Keratinocyte (primary cell): ENCODE data around the gene AK1. TPM values are rescaled to one million over a fixed set of nuclear protein-coding genes. Genes with fewer than 3 reads are reported as not detected.
A peak's percentile ranks its signal among the peaks of the same experiment; 100 is the strongest.

Experiments
- DNase-seq: peaks from one replicate; pipeline ENCODE4 v3.0.0-alpha.2; 2011; ENCODE audit warnings: low read depth, missing footprints, low spot score
- FAIRE-seq: peaks from 2 replicates; lab custom pipeline; 2011; peaks lifted over from hg19 to GRCh38; lab: Jason Lieb, UNC
- H2AFZ ChIP-seq: 2 replicates; pipeline ENCODE4 v1.6.0; 2012; ENCODE audit warnings: low read length, control low read depth, inconsistent platforms; ENCODE audit not compliant: control insufficient read depth
- H3K27ac ChIP-seq: 2 replicates; pipeline ENCODE4 v1.5.1; 2011; ENCODE audit warnings: low read length; ENCODE audit not compliant: control insufficient read depth, insufficient read depth
- H3K27me3 ChIP-seq: 3 replicates; pipeline ENCODE4 v1.6.0; 2011; ENCODE audit warnings: low read length; ENCODE audit not compliant: control insufficient read depth, insufficient read depth; ENCODE audit errors: extremely low read depth
- H3K36me3 ChIP-seq, 2 experiments: 2 replicates in 1 of 2; 3 replicates in 1 of 2; pipeline ENCODE4 v1.5.1; 2011; ENCODE audit warnings: low read length in 2 of 2, mild to moderate bottlenecking in 1 of 2; ENCODE audit not compliant: control insufficient read depth in 2 of 2, insufficient read depth in 2 of 2; ENCODE audit errors: extremely low read depth in 1 of 2
- H3K4me1 ChIP-seq: 3 replicates; pipeline ENCODE4 v1.5.1; 2011; ENCODE audit warnings: low read length; ENCODE audit not compliant: control insufficient read depth, insufficient read depth; ENCODE audit errors: extremely low read depth
- H3K4me2 ChIP-seq: 3 replicates; pipeline ENCODE4 v1.6.0; 2011; ENCODE audit warnings: low read depth, low read length; ENCODE audit not compliant: control insufficient read depth, insufficient read depth; ENCODE audit errors: extremely low read depth
- H3K4me3 ChIP-seq, 3 experiments: fragments of 200-600 bp in 1 of 3; sonication (generic) in 1 of 3; 2 replicates in 2 of 3; 3 replicates in 1 of 3; pipeline ENCODE4 v1.5.1; 2011 to 2016; ENCODE audit warnings: low read length in 3 of 3, mild to moderate bottlenecking in 3 of 3, control low read depth in 2 of 3, inconsistent platforms in 1 of 3, low read depth in 1 of 3, mixed read lengths in 1 of 3, mixed run types in 1 of 3, moderate library complexity in 1 of 3; ENCODE audit not compliant: control insufficient read depth in 2 of 3, insufficient read depth in 2 of 3; ENCODE audit errors: extremely low read depth in 1 of 3
- H3K79me2 ChIP-seq: 2 replicates; pipeline ENCODE4 v1.6.0; 2012; ENCODE audit warnings: low read length; ENCODE audit not compliant: control insufficient read depth, insufficient read depth
- H3K9ac ChIP-seq: 3 replicates; pipeline ENCODE4 v1.6.0; 2011; ENCODE audit warnings: low read length; ENCODE audit not compliant: control insufficient read depth, insufficient read depth; ENCODE audit errors: extremely low read depth
- H3K9me1 ChIP-seq: 3 replicates; pipeline ENCODE4 v1.6.0; 2011; ENCODE audit warnings: low read length; ENCODE audit not compliant: control insufficient read depth, insufficient read depth; ENCODE audit errors: extremely low read depth
- H3K9me3 ChIP-seq: 2 replicates; pipeline ENCODE4 v1.5.1; 2012; ENCODE audit warnings: low read depth, low read length; ENCODE audit not compliant: control insufficient read depth
- H4K20me1 ChIP-seq: 3 replicates; pipeline ENCODE4 v1.6.0; 2011; ENCODE audit warnings: low read length; ENCODE audit not compliant: control insufficient read depth, insufficient read depth; ENCODE audit errors: extremely low read depth
- EZH2 ChIP-seq: IDR thresholded peaks from one replicate; pipeline ENCODE4 v1.6.1; 2012; ENCODE audit warnings: inconsistent platforms, mild to moderate bottlenecking, low read length, moderate library complexity
- dilution Hi-C: fragments of 300-500 bp; cut with MboI; formaldehyde crosslinking; loops from one replicate; pipeline ENCODE4 v1.7.0; 2020; ENCODE audit warnings: low sequenced_read_pairs; ENCODE audit not compliant: extremely low pct_ligation_motif_present
- polyA plus RNA-seq, 5 experiments: library from polyadenylated mRNA; depleted of rRNA in 3 of 5; stranded (reverse) in 3 of 5; stranded (forward) in 1 of 5; unstranded in 1 of 5; fragments of >200 nt; gene quantifications; 1 replicate in 1 of 5; 2 replicates in 3 of 5; 3 replicates in 1 of 5; pipeline versions ENCODE4 v1.2.1 to v1.2.3, GENCODE V29; 2011 to 2012; ENCODE audit warnings: missing spikeins in 2 of 5, low read depth in 1 of 5, low replicate concordance in 1 of 5
- TF ChIP-seq, protein P1 (sequence below), 3 experiments: IDR thresholded peaks in 1 of 3; conservative IDR thresholded peaks in 1 of 3; optimal IDR thresholded peaks in 1 of 3; 2 replicates in 2 of 3; 3 replicates in 1 of 3; pipeline versions ENCODE3 to v1.5.1; 2011; ENCODE audit warnings: low read length in 3 of 3, mild to moderate bottlenecking in 3 of 3, moderate library complexity in 2 of 3, control low read depth in 1 of 3, inconsistent platforms in 1 of 3; ENCODE audit not compliant: insufficient read depth in 2 of 3; ENCODE audit errors: extremely low read depth in 1 of 3

The AK1 gene
- polyA plus RNA-seq, 1 donor (not counting 4 experiments of a cell fraction or from before 2014, with no cell fraction given) = 40.2 TPM

DNA sequence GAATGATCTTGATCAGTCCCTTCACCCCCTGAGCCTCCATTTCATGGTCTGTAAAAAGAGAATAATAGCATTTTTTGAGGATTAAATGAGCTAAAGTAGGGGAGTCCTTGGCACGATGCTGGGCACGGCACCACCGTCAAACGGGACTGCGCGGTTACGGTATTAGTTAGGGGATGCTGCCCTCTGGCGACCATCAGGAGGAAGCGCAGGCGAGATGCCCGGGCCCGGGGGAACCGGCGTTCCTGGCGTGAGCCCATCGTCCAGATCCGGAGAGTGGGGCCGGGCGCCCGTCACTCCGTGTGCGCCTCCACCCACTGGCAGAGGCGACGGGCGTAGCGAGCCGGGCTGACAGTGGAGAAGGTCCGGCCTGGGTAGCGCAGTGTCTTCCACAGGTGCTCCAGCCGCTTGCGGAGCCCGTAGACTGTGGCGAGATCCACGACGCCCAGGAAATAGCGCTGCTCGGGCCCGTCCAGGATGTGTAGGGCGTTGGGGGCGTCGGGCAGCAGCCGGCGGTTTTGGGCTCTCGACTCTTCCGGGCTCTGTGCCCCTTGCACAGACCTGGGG lies 44.2 kb upstream of the AK1 start:
- dilution Hi-C loops = no loop called here
- Histone ChIP-seq H3K9me1 (no peaks in the 10 kb centered on the region), H2AFZ (no peak overlapping the region), H3K79me2 (no peaks in the 10 kb centered on the region), H4K20me1 (no peaks in the 10 kb centered on the region), H3K4me1 (peaks cover 37% of the 10 kb centered on the region), H3K27me3 (no peaks in the 10 kb centered on the region), H3K4me3 (no peak overlapping the region), H3K27ac (no peak overlapping the region), H3K9me3 (no peaks in the 10 kb centered on the region), H3K4me2 (peak overlapping the region; percentile 20), H3K36me3 (no peaks in the 10 kb centered on the region), H3K9ac (no peak overlapping the region)
- FAIRE-seq (peak; percentile 17), DNase-seq (no peak)
- TF ChIP-seq EZH2 = no peak
- TF ChIP-seq, protein P1, sequence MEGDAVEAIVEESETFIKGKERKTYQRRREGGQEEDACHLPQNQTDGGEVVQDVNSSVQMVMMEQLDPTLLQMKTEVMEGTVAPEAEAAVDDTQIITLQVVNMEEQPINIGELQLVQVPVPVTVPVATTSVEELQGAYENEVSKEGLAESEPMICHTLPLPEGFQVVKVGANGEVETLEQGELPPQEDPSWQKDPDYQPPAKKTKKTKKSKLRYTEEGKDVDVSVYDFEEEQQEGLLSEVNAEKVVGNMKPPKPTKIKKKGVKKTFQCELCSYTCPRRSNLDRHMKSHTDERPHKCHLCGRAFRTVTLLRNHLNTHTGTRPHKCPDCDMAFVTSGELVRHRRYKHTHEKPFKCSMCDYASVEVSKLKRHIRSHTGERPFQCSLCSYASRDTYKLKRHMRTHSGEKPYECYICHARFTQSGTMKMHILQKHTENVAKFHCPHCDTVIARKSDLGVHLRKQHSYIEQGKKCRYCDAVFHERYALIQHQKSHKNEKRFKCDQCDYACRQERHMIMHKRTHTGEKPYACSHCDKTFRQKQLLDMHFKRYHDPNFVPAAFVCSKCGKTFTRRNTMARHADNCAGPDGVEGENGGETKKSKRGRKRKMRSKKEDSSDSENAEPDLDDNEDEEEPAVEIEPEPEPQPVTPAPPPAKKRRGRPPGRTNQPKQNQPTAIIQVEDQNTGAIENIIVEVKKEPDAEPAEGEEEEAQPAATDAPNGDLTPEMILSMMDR (optimal IDR thresholded peaks at IDR 0.05 in 1 of 3, IDR thresholded peaks at IDR 0.05 in 1 of 3, conservative IDR thresholded peaks at IDR 0.05 in 1 of 3; ENCODE audit: extremely low read depth in 1 of 3, insufficient read depth in 2 of 3, low read length in 3 of 3) = peak in 2 of 3 experiments; percentile 82 to 94

DNA sequence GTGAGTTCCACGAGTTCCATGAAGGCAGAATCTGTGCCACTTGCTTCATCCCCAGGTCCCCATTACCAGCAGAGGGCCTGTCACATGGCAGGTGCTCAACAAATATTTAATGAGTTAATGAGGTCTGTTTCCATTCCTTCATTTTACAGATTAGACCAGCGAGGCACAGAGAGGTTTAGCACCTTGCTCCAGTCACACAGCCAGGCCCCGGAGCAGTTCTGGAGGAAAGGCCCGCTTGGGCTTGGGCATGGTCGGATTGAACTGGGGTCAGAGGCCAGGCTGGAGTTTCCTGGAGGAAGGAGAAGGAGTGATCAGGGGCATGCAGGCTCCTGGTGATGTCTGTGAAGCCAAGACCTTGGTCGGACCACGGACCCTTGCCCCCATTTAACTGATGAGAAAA lies 43.3 kb upstream of the AK1 start:
- dilution Hi-C loops = no loop called here
- no peak overlapping the region for H3K4me3 ChIP-seq

More for the DNA sequence above, 43.3 kb upstream of the AK1 start:
- Histone ChIP-seq H3K9me3 (no peaks in the 10 kb centered on the region), H3K4me1 (peaks cover 35% of the 10 kb centered on the region), H2AFZ (no peak overlapping the region), H3K9ac (no peak overlapping the region), H3K9me1 (no peaks in the 10 kb centered on the region), H3K36me3 (no peaks in the 10 kb centered on the region), H3K79me2 (no peaks in the 10 kb centered on the region), H3K4me2 (no peak overlapping the region), H3K27ac (no peak overlapping the region), H4K20me1 (no peaks in the 10 kb centered on the region), H3K27me3 (no peaks in the 10 kb centered on the region)
- DNase-seq (no peak), FAIRE-seq (no peak)
- TF ChIP-seq, protein P1 (optimal IDR thresholded peaks at IDR 0.05 in 1 of 3, IDR thresholded peaks at IDR 0.05 in 1 of 3, conservative IDR thresholded peaks at IDR 0.05 in 1 of 3; ENCODE audit: extremely low read depth in 1 of 3, insufficient read depth in 2 of 3, low read length in 3 of 3) = no peak
- no peak for TF ChIP-seq EZH2
